ENCODE data around the gene OPCML.

The OPCML gene

GRCh38 chr11:133425245-133425644, 107.1 kb downstream of the OPCML start:
- DNase-seq (ENCODE audit: low spot score), result no peak
- POLR2A ChIA-PET (ENCODE audit: low non-redundant PET), result no interaction called here
- CTCF ChIA-PET, result no interaction called here
- TF ChIP-seq CTCF (conservative IDR thresholded peaks at IDR 0.05; ENCODE audit: low read depth), result no peak
- H3K27ac ChIP-seq, result no peak overlapping the region

- ChIA-PET POLR2A (ENCODE audit: low non-redundant PET) (no interaction called here), CTCF (no interaction called here)
- no peak overlapping the region for H3K27ac ChIP-seq
- no peak for TF ChIP-seq CTCF (conservative IDR thresholded peaks at IDR 0.05; ENCODE audit: low read depth)
- no peak for DNase-seq (ENCODE audit: low spot score)
Measured at GRCh38 chr11:133418218-133418617, 114.1 kb downstream of the OPCML start.

GRCh38 chr11:133414506-133414905, 117.8 kb downstream of the OPCML start:
- CTCF ChIA-PET, result interaction anchor here (0.7 kb wide), 1 partner anchor 13 kb away, joined by 3 read pairs; no protein-coding TSS in a partner anchor

GRCh38 chr11:133413703-133414102, 118.6 kb downstream of the OPCML start:
- TF ChIP-seq CTCF (conservative IDR thresholded peaks at IDR 0.05; ENCODE audit: low read depth), result no peak
- H3K27ac ChIP-seq, result no peak overlapping the region
- ChIA-PET CTCF (no interaction called here), POLR2A (ENCODE audit: low non-redundant PET) (no interaction called here)
- no peak for DNase-seq (ENCODE audit: low spot score)

More at GRCh38 chr11:133414506-133414905, 117.8 kb downstream of the OPCML start:
- no peak for TF ChIP-seq CTCF (conservative IDR thresholded peaks at IDR 0.05; ENCODE audit: low read depth)
- POLR2A ChIA-PET (ENCODE audit: low non-redundant PET), result no interaction called here
- no peak for DNase-seq (ENCODE audit: low spot score)
- no peak overlapping the region for H3K27ac ChIP-seq

GRCh38 chr11:133409799-133410198, 122.5 kb downstream of the OPCML start:
- no peak overlapping the region for H3K27ac ChIP-seq
- CTCF ChIA-PET, result no interaction called here

GRCh38 chr11:133408936-133409335, 123.4 kb downstream of the OPCML start:
- CTCF ChIA-PET, result no interaction called here
- POLR2A ChIA-PET (ENCODE audit: low non-redundant PET), result no interaction called here

More at GRCh38 chr11:133409799-133410198, 122.5 kb downstream of the OPCML start:
- POLR2A ChIA-PET (ENCODE audit: low non-redundant PET), result no interaction called here
- DNase-seq (ENCODE audit: low spot score), result no peak
- TF ChIP-seq CTCF (conservative IDR thresholded peaks at IDR 0.05; ENCODE audit: low read depth), result no peak

More at GRCh38 chr11:133408936-133409335, 123.4 kb downstream of the OPCML start:
- no peak overlapping the region for H3K27ac ChIP-seq
- TF ChIP-seq CTCF (conservative IDR thresholded peaks at IDR 0.05; ENCODE audit: low read depth), result no peak
- no peak for DNase-seq (ENCODE audit: low spot score)
